KMS-11 (cell line): ENCODE data around the gene ATG10.
"Not testable (repeated sequence)": the region's sequence is repeated elsewhere in the genome, so short reads cannot be mapped to it uniquely, and the experiment has no call there.

Experiments used
- H2AFZ ChIP-seq: fragments of 200-600 bp; sonication (generic); 2 replicates; pipeline ENCODE4 v1.6.1; 2016; ENCODE audit warnings: antibody characterized with exemption, mixed run types, low read depth
- H3K27ac ChIP-seq: fragments of 200-600 bp; sonication (generic); 2 replicates; pipeline ENCODE4 v1.6.1; 2016; ENCODE audit warnings: mild to moderate bottlenecking, mixed run types
- H3K27me3 ChIP-seq: fragments of 200-600 bp; sonication (generic); 2 replicates; pipeline ENCODE4 v1.6.1; 2017; ENCODE audit warnings: mild to moderate bottlenecking, low read depth, mixed run types, moderate library complexity; ENCODE audit not compliant: insufficient read depth
- H3K36me3 ChIP-seq: fragments of 200-600 bp; sonication (generic); 2 replicates; pipeline ENCODE4 v1.6.1; 2017; ENCODE audit warnings: mild to moderate bottlenecking, mixed run types; ENCODE audit not compliant: insufficient read depth
- H3K4me1 ChIP-seq: fragments of 200-600 bp; sonication (generic); 2 replicates; pipeline ENCODE4 v1.6.1; 2016; ENCODE audit warnings: mild to moderate bottlenecking, low read depth, mixed run types; ENCODE audit not compliant: poor library complexity, severe bottlenecking
- H3K4me2 ChIP-seq: fragments of 200-600 bp; sonication (generic); 2 replicates; pipeline ENCODE4 v1.7.0; 2016; ENCODE audit warnings: mild to moderate bottlenecking, mixed run types
- H3K4me3 ChIP-seq: fragments of 200-600 bp; sonication (generic); IDR thresholded peaks from 2 replicates; pipeline ENCODE4 v1.6.1; 2017; ENCODE audit warnings: low read depth, low read length, mixed read lengths; ENCODE audit not compliant: insufficient read depth
- H3K79me2 ChIP-seq: fragments of 200-600 bp; sonication (generic); 2 replicates; pipeline ENCODE4 v1.6.1; 2016; ENCODE audit warnings: low read depth, mixed run types; ENCODE audit not compliant: insufficient read depth
- H3K9ac ChIP-seq: fragments of 200-600 bp; sonication (generic); 2 replicates; pipeline ENCODE4 v1.6.1; 2016; ENCODE audit warnings: mild to moderate bottlenecking, mixed run types
- H4K20me1 ChIP-seq: fragments of 200-600 bp; sonication (generic); 2 replicates; pipeline ENCODE4 v1.6.1; 2016; ENCODE audit warnings: mild to moderate bottlenecking, mixed run types; ENCODE audit not compliant: insufficient read depth
- TF ChIP-seq, protein P1 (sequence below): fragments of 200-600 bp; sonication (generic); conservative IDR thresholded peaks from 2 replicates; pipeline ENCODE4 v1.6.1; 2017; ENCODE audit warnings: low read depth, mild to moderate bottlenecking, antibody characterized with exemption, low read length, moderate library complexity, mixed read lengths

Gene ATG10

DNA sequence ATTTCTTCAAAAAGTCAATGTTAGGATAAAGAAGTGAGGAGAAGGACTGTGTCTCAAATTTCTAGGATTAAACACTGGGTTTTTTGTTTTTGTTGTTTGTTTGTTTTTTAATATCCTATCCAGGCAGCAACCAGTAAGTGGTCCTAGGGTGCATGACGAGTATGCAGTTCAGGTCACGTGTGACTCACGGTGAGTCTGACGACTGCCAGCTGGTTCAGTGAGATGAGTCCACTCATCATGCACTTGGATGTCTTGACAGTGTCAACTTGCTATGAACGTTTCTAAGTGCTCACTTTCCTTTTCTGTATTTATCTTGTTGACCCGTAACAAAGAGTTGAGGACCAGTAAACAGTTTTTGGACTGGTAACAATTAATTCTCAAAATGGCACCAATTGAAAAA lies 32.7 kb downstream of the ATG10 start:
- H4K20me1 ChIP-seq, result no peaks in the 10 kb centered on the region
- no peaks in the 10 kb centered on the region for H3K79me2 ChIP-seq
- no peaks in the 10 kb centered on the region for H3K4me1 ChIP-seq
- no peak overlapping the region for H3K9ac ChIP-seq
- H3K27me3 ChIP-seq, result no peaks in the 10 kb centered on the region
- H3K27ac ChIP-seq, result no peak overlapping the region
- no peak overlapping the region for H2AFZ ChIP-seq
- no peak overlapping the region for H3K4me2 ChIP-seq
- H3K36me3 ChIP-seq, result no peaks in the 10 kb centered on the region
- TF ChIP-seq, protein P1, sequence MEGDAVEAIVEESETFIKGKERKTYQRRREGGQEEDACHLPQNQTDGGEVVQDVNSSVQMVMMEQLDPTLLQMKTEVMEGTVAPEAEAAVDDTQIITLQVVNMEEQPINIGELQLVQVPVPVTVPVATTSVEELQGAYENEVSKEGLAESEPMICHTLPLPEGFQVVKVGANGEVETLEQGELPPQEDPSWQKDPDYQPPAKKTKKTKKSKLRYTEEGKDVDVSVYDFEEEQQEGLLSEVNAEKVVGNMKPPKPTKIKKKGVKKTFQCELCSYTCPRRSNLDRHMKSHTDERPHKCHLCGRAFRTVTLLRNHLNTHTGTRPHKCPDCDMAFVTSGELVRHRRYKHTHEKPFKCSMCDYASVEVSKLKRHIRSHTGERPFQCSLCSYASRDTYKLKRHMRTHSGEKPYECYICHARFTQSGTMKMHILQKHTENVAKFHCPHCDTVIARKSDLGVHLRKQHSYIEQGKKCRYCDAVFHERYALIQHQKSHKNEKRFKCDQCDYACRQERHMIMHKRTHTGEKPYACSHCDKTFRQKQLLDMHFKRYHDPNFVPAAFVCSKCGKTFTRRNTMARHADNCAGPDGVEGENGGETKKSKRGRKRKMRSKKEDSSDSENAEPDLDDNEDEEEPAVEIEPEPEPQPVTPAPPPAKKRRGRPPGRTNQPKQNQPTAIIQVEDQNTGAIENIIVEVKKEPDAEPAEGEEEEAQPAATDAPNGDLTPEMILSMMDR, result no peak
- no peak overlapping the region for H3K4me3 ChIP-seq

DNA sequence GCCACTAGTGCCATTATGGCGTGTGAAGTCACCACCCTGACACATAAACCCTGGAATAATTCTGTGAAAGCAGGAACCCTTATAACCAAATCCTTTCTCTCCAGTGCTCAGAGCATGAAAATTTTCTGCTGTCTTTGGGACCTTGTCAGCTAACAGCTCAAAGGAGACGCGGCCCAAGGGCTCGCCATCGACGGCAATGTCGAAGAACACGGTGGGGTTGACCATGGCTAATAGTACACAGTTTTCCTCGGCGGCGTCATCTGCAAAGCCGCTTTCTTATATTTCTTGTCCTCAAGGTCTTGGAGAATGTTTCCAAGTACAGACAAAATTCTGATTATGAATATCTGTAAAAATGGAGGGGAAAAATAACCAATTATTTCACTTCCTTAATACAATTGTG lies 38.0 kb downstream of the ATG10 start:
- not testable (repeated sequence) for H3K27ac ChIP-seq, H3K27me3 ChIP-seq, H3K36me3 ChIP-seq, H3K79me2 ChIP-seq, H4K20me1 ChIP-seq, H3K9ac ChIP-seq, H3K4me2 ChIP-seq, H3K4me1 ChIP-seq, H2AFZ ChIP-seq, H3K4me3 ChIP-seq

DNA sequence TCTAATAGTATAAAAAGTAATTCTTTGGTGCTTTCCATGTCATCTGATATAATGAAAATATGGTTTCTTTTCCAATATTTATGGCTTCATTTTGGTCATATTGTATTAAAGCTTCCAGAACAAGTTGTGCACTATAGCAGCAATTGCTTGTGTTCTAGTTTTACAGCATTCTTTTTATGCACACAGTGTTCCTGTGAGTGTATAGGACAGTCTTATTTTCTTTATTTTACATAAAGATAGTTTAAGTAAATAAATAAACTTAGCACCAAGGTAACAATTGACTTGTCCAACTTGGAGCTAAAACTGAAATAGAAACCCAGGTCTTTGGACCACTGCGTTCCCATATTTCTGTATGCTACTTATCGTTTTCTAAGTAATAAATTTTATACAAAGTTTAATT lies 38.9 kb downstream of the ATG10 start:
- no peaks in the 10 kb centered on the region for H3K4me1 ChIP-seq
- no peak overlapping the region for H3K27ac ChIP-seq
- H3K4me2 ChIP-seq, result no peak overlapping the region
- no peak overlapping the region for H2AFZ ChIP-seq
- TF ChIP-seq, protein P1, result no peak
- no peaks in the 10 kb centered on the region for H4K20me1 ChIP-seq
- H3K9ac ChIP-seq, result no peak overlapping the region
- H3K27me3 ChIP-seq, result no peaks in the 10 kb centered on the region
- H3K79me2 ChIP-seq, result no peaks in the 10 kb centered on the region
- no peaks in the 10 kb centered on the region for H3K36me3 ChIP-seq
- no peak overlapping the region for H3K4me3 ChIP-seq

DNA sequence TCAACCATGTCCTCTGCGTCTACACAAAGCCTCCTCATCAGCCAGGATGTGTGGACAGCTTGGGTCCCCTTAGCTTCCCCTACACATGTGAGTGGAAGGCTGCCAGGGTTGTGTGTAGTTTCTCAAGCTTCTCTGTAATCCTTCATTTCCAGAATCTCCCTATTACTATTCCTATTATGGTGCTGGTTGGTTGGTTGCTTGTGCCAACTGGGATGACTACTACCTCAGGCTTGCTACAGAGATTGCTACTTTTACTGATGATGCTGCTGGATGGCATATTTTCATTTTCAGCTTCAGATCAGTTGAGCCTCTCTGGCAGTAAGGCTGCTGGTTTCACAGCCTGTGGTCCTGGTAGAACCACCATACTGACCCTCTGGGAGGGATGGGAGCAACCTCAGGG lies 39.9 kb downstream of the ATG10 start:
- H3K4me2 ChIP-seq, result no peak overlapping the region

DNA sequence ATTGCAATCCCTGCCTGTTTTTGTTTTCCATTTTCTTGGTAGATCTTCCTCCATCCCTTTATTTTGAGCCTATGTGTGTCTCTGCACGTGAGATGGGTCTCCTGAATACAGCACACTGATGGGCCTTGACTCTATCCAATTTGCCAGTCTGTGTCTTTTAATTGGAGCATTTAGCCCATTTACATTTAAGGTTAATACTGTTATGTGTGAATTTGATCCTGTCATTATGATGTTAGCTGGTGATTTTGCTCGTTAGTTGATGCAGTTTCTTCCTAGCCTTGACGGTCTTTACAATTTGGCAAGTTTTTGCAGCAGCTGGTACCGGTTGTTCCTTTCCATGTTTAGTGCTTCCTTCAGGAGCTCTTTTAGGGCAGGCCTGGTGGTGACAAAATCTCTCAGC lies 42.8 kb downstream of the ATG10 start:
- H2AFZ ChIP-seq, H4K20me1 ChIP-seq, H3K36me3 ChIP-seq, H3K4me2 ChIP-seq, H3K4me3 ChIP-seq, H3K9ac ChIP-seq, H3K27ac ChIP-seq, H3K79me2 ChIP-seq, H3K27me3 ChIP-seq: not testable (repeated sequence)
- peaks cover 19% of the 10 kb centered on the region for H3K4me1 ChIP-seq

More for the DNA sequence above, 39.9 kb downstream of the ATG10 start:
- no peaks in the 10 kb centered on the region for H3K27me3 ChIP-seq
- no peak overlapping the region for H3K27ac ChIP-seq
- no peaks in the 10 kb centered on the region for H3K4me1 ChIP-seq
- H4K20me1 ChIP-seq, result no peaks in the 10 kb centered on the region
- H2AFZ ChIP-seq, result no peak overlapping the region
- no peaks in the 10 kb centered on the region for H3K79me2 ChIP-seq
- H3K9ac ChIP-seq, result no peak overlapping the region
- H3K36me3 ChIP-seq, result no peaks in the 10 kb centered on the region
- no peak overlapping the region for H3K4me3 ChIP-seq
- TF ChIP-seq, protein P1, result no peak
